RWPE2 (cell line): ENCODE data around the gene PLEKHM3.
A peak's percentile ranks its signal among the peaks of the same experiment; 100 is the strongest.

ENCODE experiments used
- ATAC-seq: fragments of 200-7000 bp; cut with Tn5 transposase; 3 replicates; pipeline ENCODE4 v1.9.1; 2021; ENCODE audit warnings: low read depth
- DNase-seq: peaks from one replicate; pipeline ENCODE4 v3.0.0-alpha.2; 2020; ENCODE audit warnings: low spot score
- H3K27ac ChIP-seq: fragments of 450-650 bp; 2 replicates; pipeline ENCODE4 v1.5.1; 2017; ENCODE audit warnings: mild to moderate bottlenecking; ENCODE audit not compliant: poor library complexity, severe bottlenecking
- H3K27me3 ChIP-seq: fragments of 250-450 bp; sonication (Bioruptor Pico); 2 replicates; pipeline ENCODE4 v1.5.1; 2021; ENCODE audit warnings: mild to moderate bottlenecking, moderate library complexity; ENCODE audit not compliant: insufficient read depth, poor library complexity, severe bottlenecking
- H3K36me3 ChIP-seq: fragments of 250-450 bp; sonication (Bioruptor Pico); 2 replicates; pipeline ENCODE4 v1.5.1; 2020; ENCODE audit warnings: low read depth, mild to moderate bottlenecking, moderate library complexity
- H3K4me1 ChIP-seq: fragments of 250-450 bp; sonication (Bioruptor Pico); 2 replicates; pipeline ENCODE4 v1.5.1; 2021; ENCODE audit warnings: mild to moderate bottlenecking, moderate library complexity; ENCODE audit not compliant: insufficient read depth, poor library complexity, severe bottlenecking
- H3K4me3 ChIP-seq: fragments of 250-450 bp; sonication (Bioruptor Pico); 2 replicates; pipeline ENCODE4 v1.5.1; 2021; ENCODE audit warnings: mild to moderate bottlenecking, moderate library complexity; ENCODE audit not compliant: severe bottlenecking
- H3K9me3 ChIP-seq: fragments of 250-450 bp; sonication (Bioruptor Pico); 2 replicates; pipeline ENCODE4 v1.5.1; 2021; ENCODE audit warnings: mild to moderate bottlenecking, moderate library complexity; ENCODE audit not compliant: severe bottlenecking
- TF ChIP-seq, protein P1 (sequence below): fragments of 450-650 bp; IDR thresholded peaks from one replicate; pipeline ENCODE4 v1.5.1; 2017; ENCODE audit warnings: mild to moderate bottlenecking, moderate library complexity; ENCODE audit not compliant: poor library complexity, severe bottlenecking

The PLEKHM3 gene

GRCh38 chr2:207825978-207826377 lies 199.3 kb downstream of the PLEKHM3 start:
- TF ChIP-seq, protein P1, sequence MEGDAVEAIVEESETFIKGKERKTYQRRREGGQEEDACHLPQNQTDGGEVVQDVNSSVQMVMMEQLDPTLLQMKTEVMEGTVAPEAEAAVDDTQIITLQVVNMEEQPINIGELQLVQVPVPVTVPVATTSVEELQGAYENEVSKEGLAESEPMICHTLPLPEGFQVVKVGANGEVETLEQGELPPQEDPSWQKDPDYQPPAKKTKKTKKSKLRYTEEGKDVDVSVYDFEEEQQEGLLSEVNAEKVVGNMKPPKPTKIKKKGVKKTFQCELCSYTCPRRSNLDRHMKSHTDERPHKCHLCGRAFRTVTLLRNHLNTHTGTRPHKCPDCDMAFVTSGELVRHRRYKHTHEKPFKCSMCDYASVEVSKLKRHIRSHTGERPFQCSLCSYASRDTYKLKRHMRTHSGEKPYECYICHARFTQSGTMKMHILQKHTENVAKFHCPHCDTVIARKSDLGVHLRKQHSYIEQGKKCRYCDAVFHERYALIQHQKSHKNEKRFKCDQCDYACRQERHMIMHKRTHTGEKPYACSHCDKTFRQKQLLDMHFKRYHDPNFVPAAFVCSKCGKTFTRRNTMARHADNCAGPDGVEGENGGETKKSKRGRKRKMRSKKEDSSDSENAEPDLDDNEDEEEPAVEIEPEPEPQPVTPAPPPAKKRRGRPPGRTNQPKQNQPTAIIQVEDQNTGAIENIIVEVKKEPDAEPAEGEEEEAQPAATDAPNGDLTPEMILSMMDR: no peak
- H3K27me3 ChIP-seq: no peaks in the 10 kb centered on the region
- H3K9me3 ChIP-seq: no peaks in the 10 kb centered on the region
- DNase-seq: no peak
- peaks cover 14% of the 10 kb centered on the region for H3K4me1 ChIP-seq
- H3K36me3 ChIP-seq: no peaks in the 10 kb centered on the region
- no peak for ATAC-seq
- H3K27ac ChIP-seq: no peak overlapping the region
- H3K4me3 ChIP-seq: no peak overlapping the region

GRCh38 chr2:207825045-207825954 lies 200.0 kb downstream of the PLEKHM3 start:
- no peaks in the 10 kb centered on the region for H3K27me3 ChIP-seq
- DNase-seq (no peak), ATAC-seq (no peak)
- no peaks in the 10 kb centered on the region for H3K9me3 ChIP-seq
- H3K4me3 ChIP-seq: no peak overlapping the region
- TF ChIP-seq, protein P1: no peak
- no peaks in the 10 kb centered on the region for H3K36me3 ChIP-seq
- H3K4me1 ChIP-seq: peaks cover 14% of the 10 kb centered on the region
- H3K27ac ChIP-seq: no peak overlapping the region

GRCh38 chr2:207823865-207824264 lies 201.5 kb downstream of the PLEKHM3 start:
- H3K27me3 ChIP-seq: no peaks in the 10 kb centered on the region
- no peak for DNase-seq
- peaks cover 9% of the 10 kb centered on the region for H3K4me1 ChIP-seq
- ATAC-seq: no peak
- no peaks in the 10 kb centered on the region for H3K9me3 ChIP-seq
- no peak overlapping the region for H3K27ac ChIP-seq
- H3K4me3 ChIP-seq: no peak overlapping the region
- TF ChIP-seq, protein P1: no peak
- H3K36me3 ChIP-seq: no peaks in the 10 kb centered on the region

DNA sequence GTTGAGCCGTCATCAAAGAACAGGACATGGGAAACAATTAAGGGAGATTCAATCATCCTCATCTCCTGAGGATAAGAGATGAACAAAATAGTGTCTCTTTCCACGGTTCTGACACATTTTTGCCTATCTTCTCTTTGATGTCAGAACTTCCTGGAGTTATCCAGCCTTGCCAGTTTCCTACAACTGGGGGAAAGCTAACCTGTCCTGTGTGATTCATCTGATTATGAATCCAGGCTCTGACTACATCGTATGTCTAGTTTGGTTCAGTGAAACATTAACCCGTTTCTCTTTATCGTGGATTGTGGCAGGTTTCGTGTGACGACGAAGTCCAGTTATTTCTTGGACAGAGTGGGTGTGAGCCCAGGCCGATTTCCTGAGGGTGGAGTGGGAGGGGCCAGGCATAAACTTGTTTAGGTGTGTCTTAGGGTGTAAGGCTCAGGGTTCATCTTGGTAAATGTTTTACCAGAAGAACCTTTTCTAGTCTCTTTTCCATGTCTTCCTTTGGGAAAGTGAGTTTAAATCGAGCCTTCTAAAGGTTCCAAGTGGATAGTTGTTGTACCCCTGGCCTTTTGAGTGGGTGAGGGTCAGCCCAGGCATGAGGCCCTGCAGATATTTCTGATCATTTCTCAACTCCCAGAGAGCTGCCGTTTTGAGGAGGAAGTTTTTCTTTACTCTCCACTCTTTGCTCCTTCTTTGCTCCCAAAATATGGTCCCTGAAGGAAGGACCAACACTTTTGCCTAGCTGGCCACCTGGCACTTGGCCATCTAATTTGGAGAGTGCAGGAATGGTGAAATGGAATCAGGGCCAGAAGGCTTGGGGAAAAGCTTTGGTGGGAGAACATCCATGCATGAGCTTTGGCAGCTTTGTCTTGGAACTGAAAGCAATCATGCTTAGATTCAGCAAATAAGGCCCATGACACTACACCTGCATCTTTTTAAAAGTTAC lies 205.2 kb downstream of the PLEKHM3 start:
- no peak overlapping the region for H3K27ac ChIP-seq
- TF ChIP-seq, protein P1: no peak
- no peaks in the 10 kb centered on the region for H3K36me3 ChIP-seq
- ATAC-seq (peak; percentile 63), DNase-seq (no peak)
- no peaks in the 10 kb centered on the region for H3K9me3 ChIP-seq
- no peaks in the 10 kb centered on the region for H3K4me1 ChIP-seq
- H3K4me3 ChIP-seq: no peak overlapping the region
- H3K27me3 ChIP-seq: no peaks in the 10 kb centered on the region
